Lower leg skin (tissue), 4 donors: ENCODE data around the gene TBC1D19. TPM values are rescaled to one million over a fixed set of nuclear protein-coding genes. Genes with fewer than 3 reads are reported as not detected.

ENCODE experiments used
- DNase-seq, 2 donors: peaks; one replicate each; pipeline ENCODE4 v3.0.0-alpha.2; 2019; ENCODE audit warnings: low spot score in 2 of 2
- H3K4me3 ChIP-seq: fragments of 200-600 bp; sonication (generic); 2 replicates; pipeline ENCODE4 v1.5.1; 2017; ENCODE audit warnings: mild to moderate bottlenecking, low read depth; ENCODE audit not compliant: poor library complexity, severe bottlenecking
- CTCF ChIP-seq, 3 donors: fragments of 450-650 bp; IDR thresholded peaks; one replicate each; pipeline ENCODE4 v1.5.1; 2016; ENCODE audit warnings: antibody characterized with exemption in 3 of 3, mild to moderate bottlenecking in 3 of 3, moderate library complexity in 2 of 3
- POLR2A ChIP-seq, 2 donors: fragments of 450-650 bp; IDR thresholded peaks; one replicate each; pipeline ENCODE4 v1.6.1; 2016 to 2017; ENCODE audit warnings: antibody characterized with exemption in 2 of 2, mild to moderate bottlenecking in 1 of 2, moderate library complexity in 1 of 2
- WGBS, 2 donors: methylation state at CpG; one replicate each; pipeline ENCODE4 v1.1.5; 2018; 5-methylcytosine and 5-hydroxymethylcytosine counted together
- intact Hi-C: fragments of 100-400 bp; cut with DNase I; formaldehyde crosslinking; loops from one replicate; pipeline ENCODE4 v1.15.0; 2023; ENCODE audit warnings: low total_unique reads
- total RNA-seq, 4 donors: library from RNA; depleted of rRNA; stranded (reverse); fragments of >200 nt; gene quantifications; one replicate each; pipeline ENCODE4 v1.1.0, GENCODE V29; 2016

TBC1D19 gene
- total RNA-seq, 4 donors from 2014 or later = 7.5 to 15.7 (median 9.0) TPM

DNA sequence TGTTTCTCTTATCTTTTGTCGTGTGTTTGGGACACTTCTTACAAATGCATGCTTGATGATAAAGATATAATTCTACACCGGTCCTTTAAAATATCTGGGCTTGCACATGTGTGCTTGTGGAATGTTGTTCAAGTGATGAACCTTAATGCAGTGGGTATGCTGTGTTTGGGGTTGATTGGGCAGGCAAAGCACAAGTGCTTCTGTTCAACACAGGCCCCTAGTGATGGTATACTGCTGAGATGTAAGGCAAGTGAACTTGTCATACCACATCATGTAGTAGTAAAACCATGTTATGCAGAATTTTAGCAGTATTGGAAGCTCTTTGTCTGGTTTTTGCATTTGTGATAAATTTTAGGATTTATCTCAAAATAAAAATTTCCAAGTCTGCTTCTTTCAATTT, 23.9 kb downstream of the TBC1D19 start:
- no peak overlapping the region for H3K4me3 ChIP-seq
- 49 to 55% methylated on average over 2 of the region's 2 CpGs for WGBS, 2 donors
- DNase-seq = no peak
- TF ChIP-seq CTCF (IDR thresholded peaks at IDR 0.05) (no peak), POLR2A (IDR thresholded peaks at IDR 0.05) (no peak)
- intact Hi-C loops = no loop called here

- no peak for TF ChIP-seq CTCF (IDR thresholded peaks at IDR 0.05)
- TF ChIP-seq POLR2A (IDR thresholded peaks at IDR 0.05) = no peak
- no peak for DNase-seq
- intact Hi-C loops = no loop called here
- no peak overlapping the region for H3K4me3 ChIP-seq
Observed at GRCh38 chr4:26609391-26609790, 25.5 kb downstream of the TBC1D19 start.

DNA sequence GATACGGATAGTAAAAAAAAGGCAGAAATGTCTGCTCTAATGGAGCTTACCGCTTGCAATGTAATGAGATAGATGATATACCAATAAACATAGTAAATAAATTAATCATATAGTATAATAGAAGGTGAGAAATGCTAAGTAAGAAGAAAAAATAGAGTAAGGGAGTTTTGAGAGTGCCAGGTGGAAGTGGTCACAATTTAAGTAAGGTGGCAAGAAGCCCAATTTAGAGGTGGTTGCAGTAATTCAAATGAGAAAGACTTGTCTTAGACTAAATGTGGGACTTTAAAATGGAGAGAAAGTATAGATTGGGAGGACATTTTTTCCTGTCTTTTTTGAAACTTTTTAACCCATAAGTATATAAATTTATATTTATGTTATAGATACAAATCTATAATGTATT, 26.0 kb downstream of the TBC1D19 start:
- 97% methylated on average over 2 of the region's 2 CpGs for WGBS, 2 donors
- no peak overlapping the region for H3K4me3 ChIP-seq
- intact Hi-C loops = no loop called here
- TF ChIP-seq POLR2A (IDR thresholded peaks at IDR 0.05) (no peak), CTCF (IDR thresholded peaks at IDR 0.05) (no peak)
- no peak for DNase-seq

DNA sequence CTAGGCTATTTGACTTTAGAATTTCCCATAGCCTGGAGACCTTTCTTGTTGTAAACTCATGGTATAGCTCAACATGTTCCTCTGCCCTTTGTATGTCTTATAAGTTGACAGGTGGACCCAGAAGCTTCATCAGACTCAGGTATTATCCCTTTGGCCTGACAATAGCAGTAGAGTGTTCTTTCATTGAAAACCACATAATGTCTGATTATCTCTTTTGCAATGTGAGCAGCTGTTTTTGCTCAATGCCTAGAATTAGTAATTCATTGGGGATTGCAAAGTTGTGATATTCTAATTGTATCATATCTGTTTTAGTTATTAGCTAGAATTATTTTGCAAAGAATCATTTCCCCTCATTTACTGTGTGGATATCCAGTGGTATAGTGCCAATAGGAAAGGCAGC, 27.5 kb downstream of the TBC1D19 start:
- H3K4me3 ChIP-seq = no peak overlapping the region
- intact Hi-C loops = no loop called here
- no peak for TF ChIP-seq POLR2A (IDR thresholded peaks at IDR 0.05)
- no peak for TF ChIP-seq CTCF (IDR thresholded peaks at IDR 0.05)

GRCh38 chr4:26611885-26612284, 28.0 kb downstream of the TBC1D19 start:
- intact Hi-C loops = no loop called here
- H3K4me3 ChIP-seq = no peak overlapping the region
- TF ChIP-seq CTCF (IDR thresholded peaks at IDR 0.05) = no peak
- TF ChIP-seq POLR2A (IDR thresholded peaks at IDR 0.05) = no peak
- 80 to 91% methylated on average over 1 of the region's 1 CpG for WGBS, 2 donors
- DNase-seq = no peak

More for the DNA sequence above, 27.5 kb downstream of the TBC1D19 start:
- no peak for DNase-seq

- no peak for DNase-seq
- 70 to 82% methylated on average over 1 of the region's 1 CpG for WGBS, 2 donors
Observed at GRCh38 chr4:26613237-26613636, 29.4 kb downstream of the TBC1D19 start.

More at GRCh38 chr4:26613237-26613636, 29.4 kb downstream of the TBC1D19 start:
- no peak overlapping the region for H3K4me3 ChIP-seq
- intact Hi-C loops = no loop called here
- no peak for TF ChIP-seq POLR2A (IDR thresholded peaks at IDR 0.05)
- TF ChIP-seq CTCF (IDR thresholded peaks at IDR 0.05) = no peak
